ENCODE data around the gene PUM1.

DNA sequence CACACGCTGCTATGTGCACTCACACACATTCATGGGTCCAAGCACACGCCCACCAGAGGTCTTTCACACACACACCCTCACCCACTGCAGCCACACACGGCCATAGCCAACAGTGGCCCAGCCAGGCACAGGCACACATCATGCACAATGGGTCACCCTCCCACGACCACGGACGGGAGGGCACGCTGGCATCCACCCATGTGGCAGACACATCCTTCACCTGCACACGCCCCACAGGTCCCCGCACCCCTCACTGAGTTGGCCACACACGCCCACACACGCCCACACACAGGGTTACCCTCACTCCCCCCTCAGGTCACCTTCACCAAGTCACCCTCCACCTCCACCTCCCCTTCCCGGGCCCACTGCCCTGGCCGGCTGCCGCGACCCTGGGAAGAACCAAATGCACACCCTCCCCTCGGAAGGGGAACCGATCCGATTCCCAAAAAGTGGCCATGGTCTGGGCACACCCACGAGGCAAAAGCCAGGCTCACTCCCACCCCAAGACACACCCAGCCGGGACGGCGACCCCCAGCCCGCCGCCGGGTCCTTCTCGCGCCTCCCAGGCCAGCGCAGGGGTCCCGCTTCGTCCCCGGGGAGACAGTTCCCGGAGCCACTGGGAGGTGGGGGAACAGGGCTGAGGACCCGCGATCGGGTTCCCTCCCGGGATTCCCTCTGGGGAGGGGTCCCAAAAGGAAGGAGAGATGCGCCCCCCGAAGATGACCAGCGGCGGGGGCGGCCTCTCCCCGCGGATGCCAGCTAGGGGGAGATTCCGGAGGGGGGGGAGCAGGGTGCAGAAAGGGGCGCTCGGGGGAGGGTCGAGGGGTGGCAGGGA lies 157.8 kb downstream of the PUM1 start:
- TF ChIP-seq, protein P1, sequence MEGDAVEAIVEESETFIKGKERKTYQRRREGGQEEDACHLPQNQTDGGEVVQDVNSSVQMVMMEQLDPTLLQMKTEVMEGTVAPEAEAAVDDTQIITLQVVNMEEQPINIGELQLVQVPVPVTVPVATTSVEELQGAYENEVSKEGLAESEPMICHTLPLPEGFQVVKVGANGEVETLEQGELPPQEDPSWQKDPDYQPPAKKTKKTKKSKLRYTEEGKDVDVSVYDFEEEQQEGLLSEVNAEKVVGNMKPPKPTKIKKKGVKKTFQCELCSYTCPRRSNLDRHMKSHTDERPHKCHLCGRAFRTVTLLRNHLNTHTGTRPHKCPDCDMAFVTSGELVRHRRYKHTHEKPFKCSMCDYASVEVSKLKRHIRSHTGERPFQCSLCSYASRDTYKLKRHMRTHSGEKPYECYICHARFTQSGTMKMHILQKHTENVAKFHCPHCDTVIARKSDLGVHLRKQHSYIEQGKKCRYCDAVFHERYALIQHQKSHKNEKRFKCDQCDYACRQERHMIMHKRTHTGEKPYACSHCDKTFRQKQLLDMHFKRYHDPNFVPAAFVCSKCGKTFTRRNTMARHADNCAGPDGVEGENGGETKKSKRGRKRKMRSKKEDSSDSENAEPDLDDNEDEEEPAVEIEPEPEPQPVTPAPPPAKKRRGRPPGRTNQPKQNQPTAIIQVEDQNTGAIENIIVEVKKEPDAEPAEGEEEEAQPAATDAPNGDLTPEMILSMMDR (IDR thresholded peaks at IDR 0.05), result no peak
- no peak for TF ChIP-seq POLR2A (IDR thresholded peaks at IDR 0.05)

All from lower leg skin (tissue), 3 donors.